ENCODE data around the gene DCST2. TPM values are rescaled to one million over a fixed set of nuclear protein-coding genes. Genes with fewer than 3 reads are reported as not detected.
A peak's percentile ranks its signal among the peaks of the same experiment; 100 is the strongest.

DCST2 gene
- total RNA-seq, 2 experiments from 2014 or later = 1.1 to 1.5 TPM

DNA sequence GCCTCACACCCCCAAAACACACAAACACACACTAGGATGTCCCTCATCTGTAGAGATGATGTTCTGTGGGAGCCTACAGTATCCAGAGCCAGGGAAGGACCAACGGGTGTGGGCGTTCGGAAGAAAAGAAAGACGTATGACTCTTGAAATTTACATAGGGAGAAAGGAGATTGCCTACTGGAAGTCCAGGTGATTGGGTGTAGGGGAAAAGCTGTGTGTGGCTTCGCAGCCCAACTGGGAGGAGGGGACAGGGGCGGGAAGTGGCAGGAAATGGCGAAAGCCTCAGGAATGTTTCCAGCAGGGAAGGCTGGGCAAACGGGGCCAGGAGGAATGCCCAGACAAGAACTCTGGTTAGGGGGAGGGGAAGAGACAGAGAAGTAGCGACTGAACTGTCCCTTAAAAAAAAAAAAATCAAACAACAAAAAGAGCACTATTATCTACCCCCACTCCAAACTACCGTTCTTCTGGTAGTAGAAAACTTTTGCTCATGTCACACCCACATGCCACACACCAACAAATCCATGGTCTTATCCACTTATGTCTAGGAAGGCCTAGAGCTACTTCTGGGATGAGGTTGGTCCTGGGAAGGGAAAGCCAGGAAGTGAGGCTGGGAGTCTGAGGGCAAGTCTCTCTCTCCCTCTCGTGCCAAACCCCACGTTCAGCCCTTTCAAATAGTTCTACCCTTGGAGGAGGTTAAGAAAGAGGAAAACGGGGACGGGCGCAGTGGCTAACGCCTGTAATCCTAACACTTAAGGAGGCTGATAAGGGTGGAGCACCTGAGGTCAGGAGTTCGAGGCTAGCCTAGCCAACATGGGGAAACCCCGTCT lies 60.9 kb downstream of the DCST2 start:
- intact Hi-C loops (cut with micrococcal nuclease) = loop anchor here (5.0 kb wide), 1 partner anchor 220 kb away; no protein-coding TSS in a partner anchor
- H3K4me1 Mint-ChIP-seq (ENCODE audit: low read depth) = peaks cover 32% of the 10 kb centered on the region
- no peak overlapping the region for H3K4me3 Mint-ChIP-seq
- H3K27ac Mint-ChIP-seq = peak overlapping the region; percentile 82
- H3K27me3 Mint-ChIP-seq (ENCODE audit: low read depth) = no peaks in the 10 kb centered on the region
- CTCF ChIA-PET = interaction anchor here (1.6 kb wide), 1 partner anchor 78 kb away, joined by 6 read pairs; the partner anchor contains the start of gene ADAM15
- no peaks in the 10 kb centered on the region for H3K9me3 Mint-ChIP-seq
- no peak for DNase-seq
- peaks cover 19% of the 10 kb centered on the region for H3K36me3 Mint-ChIP-seq (ENCODE audit: low read depth)

DNA sequence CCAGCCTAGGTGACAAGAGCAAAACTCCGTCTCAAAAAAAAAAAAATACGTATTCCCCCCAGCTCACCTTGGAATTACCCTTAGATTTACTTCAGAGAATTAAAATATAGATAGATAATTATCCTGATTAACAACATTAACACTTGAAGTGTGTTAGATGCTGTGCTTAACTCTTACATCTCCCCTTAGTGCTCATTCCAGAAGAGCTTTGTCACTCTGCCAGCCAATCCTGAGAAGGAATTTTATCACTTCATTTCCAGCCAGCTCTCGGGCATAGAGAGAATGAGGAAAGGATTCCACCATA lies 61.4 kb downstream of the DCST2 start:
- Mint-ChIP-seq H3K4me3 (no peak overlapping the region), H3K4me1 (ENCODE audit: low read depth) (peaks cover 31% of the 10 kb centered on the region), H3K9me3 (no peaks in the 10 kb centered on the region), H3K27ac (peak overlapping the region; percentile 82), H3K36me3 (ENCODE audit: low read depth) (peaks cover 18% of the 10 kb centered on the region), H3K27me3 (ENCODE audit: low read depth) (no peaks in the 10 kb centered on the region)
- intact Hi-C loops (cut with micrococcal nuclease) = loop anchor here (5.0 kb wide), 1 partner anchor 220 kb away; no protein-coding TSS in a partner anchor
- DNase-seq = no peak
- CTCF ChIA-PET = interaction anchor here (0.8 to 1.7 kb wide), 4 partner anchors 10 to 108 kb away, joined by 3 to 13 read pairs (median 5); partner anchors contain the start of genes ADAM15 and PYGO2

DNA sequence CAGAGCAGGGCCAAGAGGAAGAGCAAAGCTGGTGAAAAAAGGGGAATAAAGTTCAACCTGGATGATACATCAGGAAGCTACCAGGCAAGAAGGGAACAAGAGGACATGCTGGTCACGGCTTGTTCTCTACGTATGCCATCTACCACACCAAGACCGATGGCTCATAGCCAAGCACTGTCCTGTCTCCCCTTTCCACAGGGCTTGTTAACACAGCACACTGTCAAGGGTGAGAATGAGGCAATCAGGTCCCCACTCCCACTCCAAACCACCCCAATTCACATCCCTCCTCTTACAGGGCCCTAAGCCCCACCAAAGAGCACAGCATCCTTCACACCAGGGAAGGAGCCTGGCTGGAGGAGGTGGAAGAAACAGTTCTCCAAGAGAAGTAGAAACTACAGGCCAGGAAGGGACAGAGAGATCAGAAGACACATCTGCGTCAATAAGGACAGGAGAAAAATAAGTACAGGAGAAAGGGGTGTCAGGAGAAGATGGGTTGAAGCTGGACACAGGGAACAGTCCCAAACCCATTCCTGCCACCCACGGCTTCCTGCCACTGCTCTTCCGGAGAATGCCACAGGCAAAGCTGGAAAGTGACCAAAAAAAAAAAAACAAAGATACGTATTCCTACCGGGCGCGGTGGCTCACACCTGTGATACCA lies 62.1 kb downstream of the DCST2 start:
- CTCF ChIA-PET = interaction anchor here (0.8 to 1.7 kb wide), 7 partner anchors 10 to 120 kb away, joined by 3 to 13 read pairs (median 5); partner anchors contain the start of genes ADAM15, PBXIP1 and PYGO2
- no peak for DNase-seq

DNA sequence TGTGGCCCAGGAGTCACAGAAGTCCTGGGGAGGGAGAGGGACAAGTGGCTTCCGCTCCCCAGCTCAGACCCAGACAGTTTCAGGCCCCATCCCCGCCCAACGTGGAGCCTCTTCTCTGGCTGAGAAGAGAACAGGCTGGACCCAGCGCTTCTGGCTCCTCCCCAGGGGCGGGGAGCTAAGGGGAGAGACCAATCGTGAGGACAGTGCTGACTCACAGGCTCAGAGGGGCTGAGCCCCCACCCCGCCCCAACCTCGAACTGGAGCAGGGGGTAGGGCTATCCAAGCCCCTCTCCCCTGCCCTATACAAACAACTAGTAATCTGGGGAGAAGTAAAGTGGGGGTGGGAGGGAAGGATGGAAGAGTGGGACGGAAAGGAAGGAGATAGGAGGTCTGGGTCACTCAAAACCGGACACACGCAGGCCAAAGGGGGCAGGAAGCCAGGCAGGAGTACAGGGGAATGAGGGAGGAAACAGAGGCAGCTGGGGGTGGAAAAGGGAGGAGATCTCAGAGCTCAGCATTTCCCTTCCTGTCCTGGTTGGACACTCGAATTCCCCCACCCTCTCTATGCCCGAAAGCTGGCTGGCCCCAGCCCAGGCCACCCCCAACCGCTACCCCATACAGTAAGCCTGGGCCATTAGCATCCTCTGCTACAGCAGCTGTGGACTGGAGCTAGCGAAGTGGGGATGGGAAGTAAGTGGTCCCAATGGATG lies 62.8 kb downstream of the DCST2 start, which contains the start of gene SHC1:
SHC1 (minus strand) TSS at position 117 of the 710 bp plus-strand sequence. CDS start 221 bp downstream, outside the sequence.
- Mint-ChIP-seq H3K27ac (peak within 1 kb of the TSS; percentile 74), H3K4me1 (ENCODE audit: low read depth) (peaks cover 32% of the 10 kb centered on the region), H3K4me3 (no peak within 1 kb of the TSS), H3K9me3 (no peaks in the 10 kb centered on the region), H3K27me3 (ENCODE audit: low read depth) (no peaks in the 10 kb centered on the region), H3K36me3 (ENCODE audit: low read depth) (peaks cover 17% of the 10 kb centered on the region)
- DNase-seq = peak; percentile 43
- intact Hi-C loops (cut with micrococcal nuclease) = loop anchor here (5.0 kb wide), 1 partner anchor 222 kb away; no protein-coding TSS in a partner anchor
- CTCF ChIA-PET = interaction anchor here (0.6 to 1.7 kb wide), 11 partner anchors 9 to 364 kb away, joined by 3 to 13 read pairs (median 5); partner anchors contain the start of genes ADAM15, PBXIP1 and PYGO2

More for the DNA sequence above, 62.1 kb downstream of the DCST2 start:
- Mint-ChIP-seq H3K9me3 (no peaks in the 10 kb centered on the region), H3K4me1 (ENCODE audit: low read depth) (peaks cover 32% of the 10 kb centered on the region), H3K27me3 (ENCODE audit: low read depth) (no peaks in the 10 kb centered on the region), H3K4me3 (no peak overlapping the region), H3K27ac (peak overlapping the region; percentile 74), H3K36me3 (ENCODE audit: low read depth) (peaks cover 20% of the 10 kb centered on the region)
- intact Hi-C loops (cut with micrococcal nuclease) = loop anchor here (5.0 kb wide), 1 partner anchor 221 kb away; no protein-coding TSS in a partner anchor

DNA sequence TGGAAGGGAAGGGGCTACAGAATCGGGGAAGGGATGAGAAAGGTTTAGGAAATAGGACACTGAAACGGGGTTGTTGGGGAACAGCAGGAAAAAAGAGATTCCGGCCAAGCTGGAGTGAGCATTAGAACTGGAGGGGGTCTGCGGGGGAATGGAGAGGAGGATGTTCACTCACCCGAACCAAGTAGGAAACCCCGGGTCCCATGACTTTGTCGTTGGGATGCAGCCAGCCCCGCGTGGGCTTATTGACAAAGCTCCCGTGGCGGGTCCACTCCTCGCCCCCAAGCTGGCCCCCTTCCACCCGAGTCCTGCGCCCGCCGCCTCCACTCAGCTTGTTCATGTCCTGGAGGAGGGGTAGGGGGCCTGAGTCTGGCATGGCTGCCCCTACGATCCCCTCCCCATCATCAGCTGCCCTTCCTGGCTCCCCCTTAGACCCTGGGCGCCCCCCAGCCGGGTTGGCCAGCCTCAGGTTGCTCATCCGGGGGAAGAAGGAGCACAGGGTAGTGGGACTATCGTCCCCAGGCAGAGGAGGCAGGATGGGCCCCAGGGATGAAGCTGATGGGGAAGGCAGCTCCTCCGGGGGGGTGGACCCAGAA lies 63.6 kb downstream of the DCST2 start:
- no peak for DNase-seq
- H3K4me3 Mint-ChIP-seq = no peak overlapping the region
- H3K4me1 Mint-ChIP-seq (ENCODE audit: low read depth) = peaks cover 32% of the 10 kb centered on the region
- no peaks in the 10 kb centered on the region for H3K27me3 Mint-ChIP-seq (ENCODE audit: low read depth)
- CTCF ChIA-PET = interaction anchor here (0.5 to 1.6 kb wide), 9 partner anchors 14 to 520 kb away, joined by 3 to 9 read pairs (median 3); partner anchors contain the start of genes ADAM15 and PBXIP1
- H3K36me3 Mint-ChIP-seq (ENCODE audit: low read depth) = peaks cover 17% of the 10 kb centered on the region
- H3K27ac Mint-ChIP-seq = peak overlapping the region; percentile 32
- no peaks in the 10 kb centered on the region for H3K9me3 Mint-ChIP-seq
- intact Hi-C loops (cut with micrococcal nuclease) = loop anchor here (5.0 kb wide), 1 partner anchor 222 kb away; no protein-coding TSS in a partner anchor

DNA sequence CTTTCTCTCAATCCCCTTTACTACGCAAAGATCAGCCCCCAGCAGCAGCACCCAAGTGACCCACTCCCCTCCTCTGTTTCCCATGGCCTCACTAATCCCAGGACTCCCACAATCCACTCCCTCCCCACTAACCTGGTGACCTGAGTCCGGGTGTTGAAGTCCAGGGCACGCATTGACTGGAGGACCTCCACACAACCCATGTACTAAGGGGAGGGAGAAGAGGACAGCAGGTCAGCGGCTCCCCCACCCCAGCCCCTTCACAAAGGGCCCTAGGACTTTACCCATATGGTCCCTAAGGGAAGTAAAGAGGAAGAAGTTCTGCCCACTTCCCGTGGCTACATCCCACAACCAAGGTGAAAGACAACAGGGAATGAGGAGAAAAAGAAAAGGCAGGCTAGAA lies 64.3 kb downstream of the DCST2 start:
- H3K4me3 Mint-ChIP-seq = no peak overlapping the region
- no peak for DNase-seq
- H3K27ac Mint-ChIP-seq = peak overlapping the region; percentile 68
- H3K4me1 Mint-ChIP-seq (ENCODE audit: low read depth) = peaks cover 34% of the 10 kb centered on the region
- CTCF ChIA-PET = interaction anchor here (1.1 kb wide), 1 partner anchor 20 kb away, joined by 3 read pairs; no protein-coding TSS in a partner anchor
- H3K27me3 Mint-ChIP-seq (ENCODE audit: low read depth) = no peaks in the 10 kb centered on the region
- H3K9me3 Mint-ChIP-seq = no peaks in the 10 kb centered on the region
- H3K36me3 Mint-ChIP-seq (ENCODE audit: low read depth) = peaks cover 19% of the 10 kb centered on the region
- intact Hi-C loops (cut with micrococcal nuclease) = no loop called here

DNA sequence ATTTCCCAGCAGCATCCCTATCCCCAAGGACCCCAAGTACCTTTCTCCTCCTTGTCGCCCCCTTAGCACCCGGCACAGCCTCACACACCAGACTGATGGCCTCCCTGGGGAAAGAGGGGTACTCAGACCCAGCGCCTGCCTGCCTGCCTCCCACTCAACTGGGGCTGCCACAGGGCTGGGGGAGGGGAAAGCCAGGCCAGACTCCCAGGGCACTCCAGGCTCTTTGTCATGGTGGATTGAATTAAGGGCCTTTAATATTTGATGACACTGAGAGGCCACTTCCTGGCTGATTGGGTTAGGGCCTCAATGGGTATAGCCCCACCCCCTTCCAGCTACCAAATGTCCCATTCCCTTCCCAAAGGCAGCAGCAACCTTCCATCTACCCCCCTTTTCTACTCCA lies 64.8 kb downstream of the DCST2 start:
- Mint-ChIP-seq H3K4me1 (ENCODE audit: low read depth) (peaks cover 37% of the 10 kb centered on the region), H3K9me3 (no peaks in the 10 kb centered on the region), H3K27me3 (ENCODE audit: low read depth) (no peaks in the 10 kb centered on the region), H3K4me3 (no peak overlapping the region), H3K27ac (peak overlapping the region; percentile 68), H3K36me3 (ENCODE audit: low read depth) (peaks cover 22% of the 10 kb centered on the region)
- intact Hi-C loops (cut with micrococcal nuclease) = no loop called here
- CTCF ChIA-PET = no interaction called here
- no peak for DNase-seq

Small RNA genes within 50 kb of the gene (microRNA-seq; reads per million reads assigned to microRNA genes)
- gene MIR4258 (ENCODE audit: borderline microRNAs expressed, borderline replicate concordance) = not detected

Other genes starting within 250 kb of the DCST2 start
- gene KCNN3, start 163.5 kb downstream of the DCST2 start, total RNA-seq = under 1 TPM; 0.25 to 0.26 TPM
- 10 to 100 TPM; 29.8 to 30.5 TPM for gene PMVK, start 97.1 kb downstream of the DCST2 start, total RNA-seq
- 10 to 100 TPM; 55.3 to 55.5 TPM for gene PBXIP1, start 77.7 kb downstream of the DCST2 start, total RNA-seq
- 10 to 100 TPM; 35.6 to 36.3 TPM for gene PYGO2, start 72.0 kb downstream of the DCST2 start, total RNA-seq
- 10 to 100 TPM; 35.5 to 40.8 TPM for gene SHC1, start 63.0 kb downstream of the DCST2 start, total RNA-seq
- gene CKS1B, start 59.1 kb downstream of the DCST2 start, total RNA-seq = 100 to 1,000 TPM; 283 to 291 TPM
- 10 to 100 TPM; 27.2 to 30.0 TPM for gene FLAD1, start 50.4 kb downstream of the DCST2 start, total RNA-seq
- gene LENEP, start 40.2 kb downstream of the DCST2 start, total RNA-seq = under 1 TPM; 0.36 to 0.99 TPM
- 100 to 1,000 TPM in 1 of 2 experiments, 10 to 100 TPM in 1; 90.6 to 101 TPM for gene ZBTB7B, start 31.0 kb downstream of the DCST2 start, total RNA-seq
- not detected for gene DCST1, start within 50 bp of the DCST2 start, total RNA-seq
- gene ADAM15, start 17.5 kb upstream of the DCST2 start, total RNA-seq = 10 to 100 TPM; 53.8 to 55.8 TPM
- 1 to 10 TPM; 3.3 to 4.5 TPM for gene EFNA4, start 30.0 kb upstream of the DCST2 start, total RNA-seq
- 1 to 10 TPM; 1.3 to 2.5 TPM for gene EFNA3, start 45.1 kb upstream of the DCST2 start, total RNA-seq
- under 1 TPM; 0.26 to 0.32 TPM for gene EFNA1, start 94.1 kb upstream of the DCST2 start, total RNA-seq
- 10 to 100 TPM; 48.4 to 52.7 TPM for gene SLC50A1, start 102.1 kb upstream of the DCST2 start, total RNA-seq
- 10 to 100 TPM; 31.4 to 35.5 TPM for gene DPM3, start 106.8 kb upstream of the DCST2 start, total RNA-seq
- gene KRTCAP2, start 139.5 kb upstream of the DCST2 start, total RNA-seq = 100 to 1,000 TPM; 129 to 137 TPM
- gene TRIM46, start 140.1 kb upstream of the DCST2 start, total RNA-seq = 1 to 10 TPM; 3.2 to 3.6 TPM
- 10 to 100 TPM; 15.4 to 15.7 TPM for gene THBS3, start 174.1 kb upstream of the DCST2 start, total RNA-seq
- 10 to 100 TPM; 46.8 to 47.4 TPM for gene MTX1, start 174.9 kb upstream of the DCST2 start, total RNA-seq
- 10 to 100 TPM; 32.1 to 32.8 TPM for gene ENTREP3, start 221.7 kb upstream of the DCST2 start, total RNA-seq
- gene SCAMP3, start 228.6 kb upstream of the DCST2 start, total RNA-seq = 10 to 100 TPM; 80.3 to 82.9 TPM
- 10 to 100 TPM; 52.6 to 54.5 TPM for gene CLK2, start 239.7 kb upstream of the DCST2 start, total RNA-seq
- 1 to 10 TPM in 1 of 2 experiments, under 1 TPM in 1; 0.79 to 1.6 TPM for gene HCN3, start 243.7 kb upstream of the DCST2 start, total RNA-seq

Data from activated naive CD4-positive, alpha-beta T cell treated with anti-CD3 and anti-CD28 coated beads for 36 hours (primary cell).